HEK293 (cell line): ENCODE data around the gene CSF2RB.

Experiments
- ATF2 ChIP-seq: fragments of 450-650 bp; formaldehyde crosslinking; IDR thresholded peaks from 2 replicates; pipeline ENCODE4 v1.5.1; 2016; ENCODE audit warnings: missing biosample characterization, missing genetic modification characterization, low read depth
- CTCF ChIP-seq: fragments of 450-650 bp; formaldehyde crosslinking; IDR thresholded peaks from 2 replicates; pipeline ENCODE4 v1.5.1; 2016; ENCODE audit warnings: missing biosample characterization, missing genetic modification characterization
- PRDM10 ChIP-seq: fragments of 450-650 bp; formaldehyde crosslinking; IDR thresholded peaks from 2 replicates; pipeline ENCODE4 v1.5.1; 2016; ENCODE audit warnings: missing biosample characterization, missing genetic modification characterization
- TCF7L2 ChIP-seq: IDR thresholded peaks from 2 replicates; pipeline ENCODE4 v1.6.1; 2011; ENCODE audit warnings: low read depth, mild to moderate bottlenecking, inconsistent platforms, low read length, moderate library complexity, borderline replicate concordance
- ZBTB11 ChIP-seq: fragments of 450-650 bp; formaldehyde crosslinking; conservative IDR thresholded peaks from 2 replicates; pipeline ENCODE4 v1.5.1; 2016; ENCODE audit warnings: low read depth, missing biosample characterization, missing genetic modification characterization
- ZBTB17 ChIP-seq: fragments of 450-650 bp; formaldehyde crosslinking; IDR thresholded peaks from 2 replicates; pipeline ENCODE4 v1.5.1; 2016; ENCODE audit warnings: missing biosample characterization, missing genetic modification characterization
- ZNF121 ChIP-seq: fragments of 450-650 bp; formaldehyde crosslinking; IDR thresholded peaks from 2 replicates; pipeline ENCODE4 v1.5.1; 2016; ENCODE audit warnings: missing biosample characterization, missing genetic modification characterization
- ZNF140 ChIP-seq: fragments of 450-650 bp; formaldehyde crosslinking; IDR thresholded peaks from 2 replicates; pipeline ENCODE4 v1.5.1; 2016; ENCODE audit warnings: missing biosample characterization, missing genetic modification characterization
- ZNF211 ChIP-seq: fragments of 450-650 bp; formaldehyde crosslinking; IDR thresholded peaks from 2 replicates; pipeline ENCODE4 v1.5.1; 2016; ENCODE audit warnings: low read depth, missing biosample characterization, missing genetic modification characterization
- ZNF24 ChIP-seq: fragments of 450-650 bp; formaldehyde crosslinking; IDR thresholded peaks from 2 replicates; pipeline ENCODE4 v1.5.1; 2016; ENCODE audit warnings: missing biosample characterization, missing genetic modification characterization
- ZNF513 ChIP-seq: fragments of 450-650 bp; IDR thresholded peaks from 2 replicates; pipeline ENCODE4 v1.5.1; 2018; ENCODE audit warnings: missing biosample characterization, missing genetic modification characterization
- ZNF610 ChIP-seq: fragments of 450-650 bp; formaldehyde crosslinking; IDR thresholded peaks from 2 replicates; pipeline ENCODE4 v1.5.1; 2016; ENCODE audit warnings: missing biosample characterization, missing genetic modification characterization, borderline replicate concordance

- no peak for TF ChIP-seq TCF7L2
- TF ChIP-seq ATF2 (tag by site-specific recombination) = no peak
- no peak for TF ChIP-seq CTCF (tag by site-specific recombination)
- no peak for TF ChIP-seq ZBTB11 (tag by site-specific recombination)
- no peak for TF ChIP-seq ZNF610
- TF ChIP-seq ZBTB17 = no peak
- no peak for TF ChIP-seq ZNF24 (tag by site-specific recombination)
- no peak for TF ChIP-seq ZNF140 (tag by site-specific recombination)
- no peak for TF ChIP-seq ZNF121 (tag by site-specific recombination)
- no peak for TF ChIP-seq ZNF513
- TF ChIP-seq PRDM10 (tag by site-specific recombination) = no peak
- TF ChIP-seq ZNF211 (tag by site-specific recombination) = no peak
These were observed 35.1 kb downstream of the CSF2RB start for GRCh38 chr22:36948273-36949225.
